HepG2 (cell line): ENCODE results near the gene HBA1. TPM values are rescaled to one million over a fixed set of nuclear protein-coding genes. Genes with fewer than 3 reads are reported as not detected.
A peak's percentile ranks its signal among the peaks of the same experiment; 100 is the strongest.

Experiments used
- ARNT2 ChIP-seq: sonication (generic); formaldehyde crosslinking; IDR thresholded peaks from 2 replicates; pipeline ENCODE4 v1.8.0; 2022; ENCODE audit warnings: mild to moderate bottlenecking, low read depth, missing genetic modification reagents, moderate library complexity
- DMAP1 ChIP-seq: IDR thresholded peaks from 2 replicates; pipeline ENCODE4 v1.6.1; 2016
- FOXP1 ChIP-seq, 2 experiments: fragments of 450-650 bp in 1 of 2; IDR thresholded peaks; 2 replicates each; pipeline ENCODE4 v1.6.1; 2017 to 2018; ENCODE audit warnings: antibody characterized with exemption in 1 of 2
- HNF4A ChIP-seq: sonication (generic); formaldehyde crosslinking; IDR thresholded peaks from 2 replicates; pipeline ENCODE4 v1.4.0; 2020; ENCODE audit warnings: missing genetic modification reagents
- NPAS2 ChIP-seq: sonication (generic); formaldehyde crosslinking; IDR thresholded peaks from 2 replicates; pipeline ENCODE4 v1.8.0; 2022; ENCODE audit warnings: mild to moderate bottlenecking, missing genetic modification reagents, borderline replicate concordance
- SAP130 ChIP-seq: IDR thresholded peaks from 2 replicates; pipeline ENCODE4 v1.6.1; 2016; ENCODE audit warnings: low read depth
- SP1 ChIP-seq, 2 experiments: fragments of 450-650 bp in 1 of 2; sonication (generic) in 1 of 2; formaldehyde crosslinking in 1 of 2; IDR thresholded peaks; 2 replicates each; pipeline versions ENCODE4 v1.4.0 to v1.6.1; 2016 to 2020; ENCODE audit warnings: missing genetic modification reagents in 1 of 2
- SRF ChIP-seq: IDR thresholded peaks from 2 replicates; pipeline ENCODE4 v1.6.1; 2011; ENCODE audit warnings: mild to moderate bottlenecking, low read depth, low read length, moderate library complexity
- TAF1 ChIP-seq: sonication (generic); formaldehyde crosslinking; IDR thresholded peaks from 2 replicates; pipeline ENCODE4 v1.4.0; 2020; ENCODE audit warnings: missing genetic modification reagents
- U2AF1 ChIP-seq: fragments of 200-400 bp; formaldehyde crosslinking; optimal IDR thresholded peaks from 2 replicates; pipeline ENCODE3; 2017; ENCODE audit warnings: mild to moderate bottlenecking, low read depth, low read length
- ZFP36L1 ChIP-seq: sonication (generic); formaldehyde crosslinking; IDR thresholded peaks from 2 replicates; pipeline ENCODE4 v1.8.0; 2022; ENCODE audit warnings: mild to moderate bottlenecking, missing genetic modification reagents, moderate library complexity
- ZNF124 ChIP-seq: sonication (generic); formaldehyde crosslinking; IDR thresholded peaks from 2 replicates; pipeline ENCODE4 v1.4.0; 2020; ENCODE audit warnings: missing genetic modification reagents
- ZNF253 ChIP-seq: sonication (generic); formaldehyde crosslinking; IDR thresholded peaks from 2 replicates; pipeline ENCODE4 v1.8.0; 2022; ENCODE audit warnings: mild to moderate bottlenecking, missing genetic modification reagents, borderline replicate concordance
- ZNF331 ChIP-seq: sonication (generic); formaldehyde crosslinking; IDR thresholded peaks from 2 replicates; pipeline ENCODE4 v1.4.0; 2020; ENCODE audit warnings: missing genetic modification reagents
- ZNF569 ChIP-seq: sonication (generic); formaldehyde crosslinking; IDR thresholded peaks from 2 replicates; pipeline ENCODE4 v1.5.0; 2020; ENCODE audit warnings: mild to moderate bottlenecking, missing genetic modification reagents, moderate library complexity, borderline replicate concordance
- ZNF577 ChIP-seq: sonication (generic); formaldehyde crosslinking; IDR thresholded peaks from 2 replicates; pipeline ENCODE4 v1.4.0; 2020; ENCODE audit warnings: mild to moderate bottlenecking, low read depth, missing genetic modification reagents, borderline replicate concordance
- ZNF619 ChIP-seq: sonication (generic); formaldehyde crosslinking; IDR thresholded peaks from 2 replicates; pipeline ENCODE4 v1.4.0; 2020; ENCODE audit warnings: mild to moderate bottlenecking, missing genetic modification reagents
- ZNF776 ChIP-seq: sonication (generic); formaldehyde crosslinking; IDR thresholded peaks from 2 replicates; pipeline ENCODE4 v1.4.0; 2020; ENCODE audit warnings: mild to moderate bottlenecking, missing genetic modification reagents
- ZZZ3 ChIP-seq: sonication (generic); formaldehyde crosslinking; IDR thresholded peaks from 2 replicates; pipeline ENCODE4 v1.4.0; 2020; ENCODE audit warnings: missing genetic modification reagents, mild to moderate bottlenecking, borderline replicate concordance
- polyA plus RNA-seq, 8 experiments: library from polyadenylated mRNA; depleted of rRNA in 3 of 8; stranded (reverse) in 7 of 8; unstranded in 1 of 8; fragments of >200 nt; fragmentation: Illumina TruSeq in 4 of 8; extraction: Trizol in 4 of 8; gene quantifications; 2 replicates each; pipeline versions ENCODE4 v1.2.1 to v1.2.3, GENCODE V29; 2011 to 2016; ENCODE audit warnings: low read depth in 4 of 8, missing spikeins in 1 of 8, mixed read lengths in 1 of 8; ENCODE audit not compliant: insufficient read depth in 1 of 8
- total RNA-seq, 5 experiments: library from RNA; depleted of rRNA; stranded (reverse); fragments of >200 nt; fragmentation: Illumina TruSeq; extraction: Trizol; gene quantifications; 2 replicates each; pipeline ENCODE4 v1.2.3, GENCODE V29; 2016; ENCODE audit warnings: low read depth in 1 of 5
- TF ChIP-seq, protein P1 (sequence below): sonication (generic); formaldehyde crosslinking; IDR thresholded peaks from 2 replicates; pipeline ENCODE4 v1.8.1; 2023; ENCODE audit warnings: mild to moderate bottlenecking, missing genetic modification reagents, borderline replicate concordance
- TF ChIP-seq, protein P2 (sequence below): sonication (generic); formaldehyde crosslinking; conservative IDR thresholded peaks from 2 replicates; pipeline ENCODE4 v1.4.0; 2020; ENCODE audit warnings: missing genetic modification reagents
- TF ChIP-seq, protein P3 (sequence below), 2 experiments: sonication (generic) in 1 of 2; formaldehyde crosslinking in 1 of 2; IDR thresholded peaks; 2 replicates each; pipeline versions ENCODE4 v1.4.0 to v1.6.1; 2016 to 2020; ENCODE audit warnings: borderline replicate concordance in 1 of 2, low read depth in 1 of 2, mild to moderate bottlenecking in 1 of 2, missing genetic modification reagents in 1 of 2
- TF ChIP-seq, protein P4 (sequence below): sonication (generic); formaldehyde crosslinking; conservative IDR thresholded peaks from 2 replicates; pipeline ENCODE4 v1.4.0; 2020; ENCODE audit warnings: missing genetic modification reagents

Gene HBA1
- total and polyA plus RNA-seq, 2 of the 13 experiments (the other 11 are each of a cell fraction or from before 2014, with no cell fraction given): 0.59 TPM; not detected in 1

DNA sequence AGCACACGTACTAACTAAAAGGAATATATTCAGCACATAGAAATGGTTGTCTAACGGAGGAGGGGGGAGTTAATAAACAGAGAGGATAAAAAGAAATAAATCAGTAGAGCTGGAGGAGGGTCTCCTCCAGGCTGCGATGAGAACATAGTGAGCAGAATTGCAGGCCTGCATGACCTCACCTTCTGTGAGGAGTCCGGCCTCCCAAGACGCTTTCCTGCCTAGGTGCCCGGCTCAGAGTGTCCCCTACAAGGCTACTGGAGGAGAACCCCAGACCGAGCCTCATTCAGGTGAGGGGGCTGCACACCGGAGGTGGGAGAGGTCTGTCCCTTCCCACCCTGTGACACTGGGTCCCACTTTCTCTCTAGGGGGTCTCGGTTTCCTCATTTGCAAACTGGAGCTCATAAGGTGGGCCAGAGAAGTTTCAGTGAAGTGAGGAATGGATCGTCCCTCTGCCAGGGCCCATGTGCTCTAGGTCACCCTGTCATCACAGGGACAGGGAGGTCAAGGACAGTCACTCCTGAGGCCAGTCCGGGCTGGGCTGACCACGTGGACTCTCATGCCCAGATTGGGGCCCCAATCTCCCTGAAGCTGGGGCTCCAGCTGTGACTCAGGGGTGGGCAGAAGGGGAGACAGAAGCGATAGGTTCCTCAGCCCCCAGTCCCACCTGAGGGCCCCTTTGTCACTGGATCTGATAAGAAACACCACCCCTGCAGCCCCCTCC is 14.0 kb upstream of the HBA1 start (continued):
- TF ChIP-seq, protein P1, sequence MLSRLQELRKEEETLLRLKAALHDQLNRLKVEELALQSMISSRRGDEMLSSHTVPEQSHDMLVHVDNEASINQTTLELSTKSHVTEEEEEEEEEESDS (CRISPR knock-in tag): no peak
- no peak for TF ChIP-seq ZNF331
- no peak for TF ChIP-seq ZZZ3
- no peak for TF ChIP-seq U2AF1
- no peak for TF ChIP-seq SRF
- no peak for TF ChIP-seq ZNF577 (CRISPR knock-in tag)
- TF ChIP-seq ZNF124 (CRISPR knock-in tag): no peak
- no peak for TF ChIP-seq ZNF569
- no peak for TF ChIP-seq SP1 (IDR thresholded peaks at IDR 0.05)
- no peak for TF ChIP-seq SP1 (CRISPR knock-in tag; IDR thresholded peaks at IDR 0.05)
- no peak for TF ChIP-seq DMAP1 (CRISPR knock-in tag)
- no peak for TF ChIP-seq ZNF253 (CRISPR knock-in tag)
- TF ChIP-seq FOXP1 (IDR thresholded peaks at IDR 0.05): no peak
- TF ChIP-seq FOXP1 (CRISPR knock-in tag; IDR thresholded peaks at IDR 0.05): no peak
- TF ChIP-seq, protein P2, sequence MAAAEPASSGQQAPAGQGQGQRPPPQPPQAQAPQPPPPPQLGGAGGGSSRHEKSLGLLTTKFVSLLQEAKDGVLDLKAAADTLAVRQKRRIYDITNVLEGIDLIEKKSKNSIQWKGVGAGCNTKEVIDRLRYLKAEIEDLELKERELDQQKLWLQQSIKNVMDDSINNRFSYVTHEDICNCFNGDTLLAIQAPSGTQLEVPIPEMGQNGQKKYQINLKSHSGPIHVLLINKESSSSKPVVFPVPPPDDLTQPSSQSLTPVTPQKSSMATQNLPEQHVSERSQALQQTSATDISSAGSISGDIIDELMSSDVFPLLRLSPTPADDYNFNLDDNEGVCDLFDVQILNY (CRISPR knock-in tag): no peak
- no peak for TF ChIP-seq ZNF619 (CRISPR knock-in tag)
- TF ChIP-seq SAP130: peak; percentile 83
- TF ChIP-seq HNF4A (CRISPR knock-in tag): peak; percentile 60
- TF ChIP-seq NPAS2 (CRISPR knock-in tag): no peak
- no peak for TF ChIP-seq ZNF776
- no peak for TF ChIP-seq ZFP36L1
- no peak for TF ChIP-seq TAF1 (CRISPR knock-in tag)
- TF ChIP-seq, protein P3, sequence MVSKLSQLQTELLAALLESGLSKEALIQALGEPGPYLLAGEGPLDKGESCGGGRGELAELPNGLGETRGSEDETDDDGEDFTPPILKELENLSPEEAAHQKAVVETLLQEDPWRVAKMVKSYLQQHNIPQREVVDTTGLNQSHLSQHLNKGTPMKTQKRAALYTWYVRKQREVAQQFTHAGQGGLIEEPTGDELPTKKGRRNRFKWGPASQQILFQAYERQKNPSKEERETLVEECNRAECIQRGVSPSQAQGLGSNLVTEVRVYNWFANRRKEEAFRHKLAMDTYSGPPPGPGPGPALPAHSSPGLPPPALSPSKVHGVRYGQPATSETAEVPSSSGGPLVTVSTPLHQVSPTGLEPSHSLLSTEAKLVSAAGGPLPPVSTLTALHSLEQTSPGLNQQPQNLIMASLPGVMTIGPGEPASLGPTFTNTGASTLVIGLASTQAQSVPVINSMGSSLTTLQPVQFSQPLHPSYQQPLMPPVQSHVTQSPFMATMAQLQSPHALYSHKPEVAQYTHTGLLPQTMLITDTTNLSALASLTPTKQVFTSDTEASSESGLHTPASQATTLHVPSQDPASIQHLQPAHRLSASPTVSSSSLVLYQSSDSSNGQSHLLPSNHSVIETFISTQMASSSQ (IDR thresholded peaks at IDR 0.05; ENCODE audit: low read depth): no peak
- TF ChIP-seq, protein P3 (CRISPR knock-in tag; IDR thresholded peaks at IDR 0.05; ENCODE audit: borderline replicate concordance): no peak
- TF ChIP-seq ARNT2 (CRISPR knock-in tag): 0 out of 2 replicates have a peak, but pooled peaks have one; percentile 23
- TF ChIP-seq, protein P4, sequence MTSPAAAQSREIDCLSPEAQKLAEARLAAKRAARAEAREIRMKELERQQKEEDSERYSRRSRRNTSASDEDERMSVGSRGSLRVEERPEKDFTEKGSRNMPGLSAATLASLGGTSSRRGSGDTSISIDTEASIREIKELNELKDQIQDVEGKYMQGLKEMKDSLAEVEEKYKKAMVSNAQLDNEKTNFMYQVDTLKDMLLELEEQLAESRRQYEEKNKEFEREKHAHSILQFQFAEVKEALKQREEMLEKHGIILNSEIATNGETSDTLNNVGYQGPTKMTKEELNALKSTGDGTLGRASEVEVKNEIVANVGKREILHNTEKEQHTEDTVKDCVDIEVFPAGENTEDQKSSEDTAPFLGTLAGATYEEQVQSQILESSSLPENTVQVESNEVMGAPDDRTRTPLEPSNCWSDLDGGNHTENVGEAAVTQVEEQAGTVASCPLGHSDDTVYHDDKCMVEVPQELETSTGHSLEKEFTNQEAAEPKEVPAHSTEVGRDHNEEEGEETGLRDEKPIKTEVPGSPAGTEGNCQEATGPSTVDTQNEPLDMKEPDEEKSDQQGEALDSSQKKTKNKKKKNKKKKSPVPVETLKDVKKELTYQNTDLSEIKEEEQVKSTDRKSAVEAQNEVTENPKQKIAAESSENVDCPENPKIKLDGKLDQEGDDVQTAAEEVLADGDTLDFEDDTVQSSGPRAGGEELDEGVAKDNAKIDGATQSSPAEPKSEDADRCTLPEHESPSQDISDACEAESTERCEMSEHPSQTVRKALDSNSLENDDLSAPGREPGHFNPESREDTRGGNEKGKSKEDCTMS: no peak
